Measurements from ENCODE around the gene INAVA. TPM values are rescaled to one million over a fixed set of nuclear protein-coding genes. Genes with fewer than 3 reads are reported as not detected.

The INAVA gene
- total and polyA plus RNA-seq, 10 of the 15 experiments (the other 5 are each of a cell fraction or from before 2014, with no cell fraction given) = 3.6 to 15.4 (median 9.5) TPM

GRCh38 chr1:200907611-200908097 is 13.0 kb downstream of the INAVA start (continued):
- TF ChIP-seq EP300 (IDR thresholded peaks at IDR 0.05; ENCODE audit: borderline replicate concordance in 1 of 2, control insufficient read depth in 1 of 2, low read depth in 2 of 2, low read length in 2 of 2) (peak; percentile 44 to 60; a peak in 2 of 4 replicates), MYC (IDR thresholded peaks at IDR 0.05; ENCODE audit: insufficient read depth, insufficient read length, insufficient replicate concordance, low read length, severe bottlenecking) (no peak), EED (IDR thresholded peaks at IDR 0.05; ENCODE audit: low read depth) (peak; percentile 58), MTA2 (IDR thresholded peaks at IDR 0.05; ENCODE audit: low read depth) (peak; percentile 51; the same call in 1 of the 2 replicates), RB1 (IDR thresholded peaks at IDR 0.05; ENCODE audit: borderline replicate concordance) (no peak), MAX (IDR thresholded peaks at IDR 0.05; ENCODE audit: low read depth, low read length) (no peak), POLR2A (IDR thresholded peaks at IDR 0.05; ENCODE audit: low read depth, low read length) (no peak), NR2F1 (conservative IDR thresholded peaks at IDR 0.05) (no peak; the same call in 1 of the 2 replicates), ZNF217 (IDR thresholded peaks at IDR 0.05) (peak; percentile 15; the same call in 1 of the 2 replicates), RAD21 (IDR thresholded peaks at IDR 0.05; ENCODE audit: insufficient read depth, low read depth, low read length) (peak; percentile 46), HCFC1 (IDR thresholded peaks at IDR 0.05; ENCODE audit: low read length) (no peak), TBL1XR1 (IDR thresholded peaks at IDR 0.05; ENCODE audit: low read depth, low read length) (no peak), KAT2A (conservative IDR thresholded peaks at IDR 0.05; ENCODE audit: control insufficient read depth, low read depth, low read length) (no peak), ZNF384 (IDR thresholded peaks at IDR 0.05; ENCODE audit: borderline replicate concordance, low read depth, low read length) (peak; percentile 68; the same call in 1 of the 2 replicates), RELA (IDR thresholded peaks at IDR 0.05; ENCODE audit: borderline replicate concordance, partially characterized antibody) (no peak), CREB1 (IDR thresholded peaks at IDR 0.05; ENCODE audit: low read depth) (no peak), PBX3 (IDR thresholded peaks at IDR 0.05; ENCODE audit: insufficient replicate concordance, low read depth, low read length) (no peak), MYB (IDR thresholded peaks at IDR 0.05; ENCODE audit: borderline replicate concordance, low read depth, low read length) (no peak), TAF1 (IDR thresholded peaks at IDR 0.05; ENCODE audit: borderline replicate concordance, low read depth, low read length) (no peak)
- TF ChIP-seq, protein P1, sequence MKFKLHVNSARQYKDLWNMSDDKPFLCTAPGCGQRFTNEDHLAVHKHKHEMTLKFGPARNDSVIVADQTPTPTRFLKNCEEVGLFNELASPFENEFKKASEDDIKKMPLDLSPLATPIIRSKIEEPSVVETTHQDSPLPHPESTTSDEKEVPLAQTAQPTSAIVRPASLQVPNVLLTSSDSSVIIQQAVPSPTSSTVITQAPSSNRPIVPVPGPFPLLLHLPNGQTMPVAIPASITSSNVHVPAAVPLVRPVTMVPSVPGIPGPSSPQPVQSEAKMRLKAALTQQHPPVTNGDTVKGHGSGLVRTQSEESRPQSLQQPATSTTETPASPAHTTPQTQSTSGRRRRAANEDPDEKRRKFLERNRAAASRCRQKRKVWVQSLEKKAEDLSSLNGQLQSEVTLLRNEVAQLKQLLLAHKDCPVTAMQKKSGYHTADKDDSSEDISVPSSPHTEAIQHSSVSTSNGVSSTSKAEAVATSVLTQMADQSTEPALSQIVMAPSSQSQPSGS (IDR thresholded peaks at IDR 0.05; ENCODE audit: low read length) = no peak
- TF ChIP-seq, protein P2, sequence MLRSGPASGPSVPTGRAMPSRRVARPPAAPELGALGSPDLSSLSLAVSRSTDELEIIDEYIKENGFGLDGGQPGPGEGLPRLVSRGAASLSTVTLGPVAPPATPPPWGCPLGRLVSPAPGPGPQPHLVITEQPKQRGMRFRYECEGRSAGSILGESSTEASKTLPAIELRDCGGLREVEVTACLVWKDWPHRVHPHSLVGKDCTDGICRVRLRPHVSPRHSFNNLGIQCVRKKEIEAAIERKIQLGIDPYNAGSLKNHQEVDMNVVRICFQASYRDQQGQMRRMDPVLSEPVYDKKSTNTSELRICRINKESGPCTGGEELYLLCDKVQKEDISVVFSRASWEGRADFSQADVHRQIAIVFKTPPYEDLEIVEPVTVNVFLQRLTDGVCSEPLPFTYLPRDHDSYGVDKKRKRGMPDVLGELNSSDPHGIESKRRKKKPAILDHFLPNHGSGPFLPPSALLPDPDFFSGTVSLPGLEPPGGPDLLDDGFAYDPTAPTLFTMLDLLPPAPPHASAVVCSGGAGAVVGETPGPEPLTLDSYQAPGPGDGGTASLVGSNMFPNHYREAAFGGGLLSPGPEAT (IDR thresholded peaks at IDR 0.05; ENCODE audit: low read depth) = peak; percentile 49; the same call in 1 of the 2 replicates
- TF ChIP-seq, protein P3, sequence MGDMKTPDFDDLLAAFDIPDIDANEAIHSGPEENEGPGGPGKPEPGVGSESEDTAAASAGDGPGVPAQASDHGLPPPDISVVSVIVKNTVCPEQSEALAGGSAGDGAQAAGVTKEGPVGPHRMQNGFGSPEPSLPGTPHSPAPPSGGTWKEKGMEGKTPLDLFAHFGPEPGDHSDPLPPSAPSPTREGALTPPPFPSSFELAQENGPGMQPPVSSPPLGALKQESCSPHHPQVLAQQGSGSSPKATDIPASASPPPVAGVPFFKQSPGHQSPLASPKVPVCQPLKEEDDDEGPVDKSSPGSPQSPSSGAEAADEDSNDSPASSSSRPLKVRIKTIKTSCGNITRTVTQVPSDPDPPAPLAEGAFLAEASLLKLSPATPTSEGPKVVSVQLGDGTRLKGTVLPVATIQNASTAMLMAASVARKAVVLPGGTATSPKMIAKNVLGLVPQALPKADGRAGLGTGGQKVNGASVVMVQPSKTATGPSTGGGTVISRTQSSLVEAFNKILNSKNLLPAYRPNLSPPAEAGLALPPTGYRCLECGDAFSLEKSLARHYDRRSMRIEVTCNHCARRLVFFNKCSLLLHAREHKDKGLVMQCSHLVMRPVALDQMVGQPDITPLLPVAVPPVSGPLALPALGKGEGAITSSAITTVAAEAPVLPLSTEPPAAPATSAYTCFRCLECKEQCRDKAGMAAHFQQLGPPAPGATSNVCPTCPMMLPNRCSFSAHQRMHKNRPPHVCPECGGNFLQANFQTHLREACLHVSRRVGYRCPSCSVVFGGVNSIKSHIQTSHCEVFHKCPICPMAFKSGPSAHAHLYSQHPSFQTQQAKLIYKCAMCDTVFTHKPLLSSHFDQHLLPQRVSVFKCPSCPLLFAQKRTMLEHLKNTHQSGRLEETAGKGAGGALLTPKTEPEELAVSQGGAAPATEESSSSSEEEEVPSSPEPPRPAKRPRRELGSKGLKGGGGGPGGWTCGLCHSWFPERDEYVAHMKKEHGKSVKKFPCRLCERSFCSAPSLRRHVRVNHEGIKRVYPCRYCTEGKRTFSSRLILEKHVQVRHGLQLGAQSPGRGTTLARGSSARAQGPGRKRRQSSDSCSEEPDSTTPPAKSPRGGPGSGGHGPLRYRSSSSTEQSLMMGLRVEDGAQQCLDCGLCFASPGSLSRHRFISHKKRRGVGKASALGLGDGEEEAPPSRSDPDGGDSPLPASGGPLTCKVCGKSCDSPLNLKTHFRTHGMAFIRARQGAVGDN (IDR thresholded peaks at IDR 0.05) = peak; percentile 85

Measured in GM12878 (cell line).